Middle frontal gyrus (tissue), 1 donor: ENCODE results near the gene BUB1B.
A peak's percentile ranks its signal among the peaks of the same experiment; 100 is the strongest.
"Not testable (repeated sequence)": the region's sequence is repeated elsewhere in the genome, so short reads cannot be mapped to it uniquely, and the experiment has no call there.

Source experiments
- DNase-seq: peaks from one replicate; pipeline ENCODE4 v3.0.0-alpha.2; 2015; ENCODE audit warnings: low spot score; ENCODE audit errors: extremely low spot score

The BUB1B gene, protein sequence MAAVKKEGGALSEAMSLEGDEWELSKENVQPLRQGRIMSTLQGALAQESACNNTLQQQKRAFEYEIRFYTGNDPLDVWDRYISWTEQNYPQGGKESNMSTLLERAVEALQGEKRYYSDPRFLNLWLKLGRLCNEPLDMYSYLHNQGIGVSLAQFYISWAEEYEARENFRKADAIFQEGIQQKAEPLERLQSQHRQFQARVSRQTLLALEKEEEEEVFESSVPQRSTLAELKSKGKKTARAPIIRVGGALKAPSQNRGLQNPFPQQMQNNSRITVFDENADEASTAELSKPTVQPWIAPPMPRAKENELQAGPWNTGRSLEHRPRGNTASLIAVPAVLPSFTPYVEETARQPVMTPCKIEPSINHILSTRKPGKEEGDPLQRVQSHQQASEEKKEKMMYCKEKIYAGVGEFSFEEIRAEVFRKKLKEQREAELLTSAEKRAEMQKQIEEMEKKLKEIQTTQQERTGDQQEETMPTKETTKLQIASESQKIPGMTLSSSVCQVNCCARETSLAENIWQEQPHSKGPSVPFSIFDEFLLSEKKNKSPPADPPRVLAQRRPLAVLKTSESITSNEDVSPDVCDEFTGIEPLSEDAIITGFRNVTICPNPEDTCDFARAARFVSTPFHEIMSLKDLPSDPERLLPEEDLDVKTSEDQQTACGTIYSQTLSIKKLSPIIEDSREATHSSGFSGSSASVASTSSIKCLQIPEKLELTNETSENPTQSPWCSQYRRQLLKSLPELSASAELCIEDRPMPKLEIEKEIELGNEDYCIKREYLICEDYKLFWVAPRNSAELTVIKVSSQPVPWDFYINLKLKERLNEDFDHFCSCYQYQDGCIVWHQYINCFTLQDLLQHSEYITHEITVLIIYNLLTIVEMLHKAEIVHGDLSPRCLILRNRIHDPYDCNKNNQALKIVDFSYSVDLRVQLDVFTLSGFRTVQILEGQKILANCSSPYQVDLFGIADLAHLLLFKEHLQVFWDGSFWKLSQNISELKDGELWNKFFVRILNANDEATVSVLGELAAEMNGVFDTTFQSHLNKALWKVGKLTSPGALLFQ

GRCh38 chr15:40160689-40161688, at the start of gene BUB1B:
BUB1B (plus strand) TSS chr15:40161069; CDS start chr15:40161221, 152 bp downstream.
- peak; percentile 91 for DNase-seq

DNA sequence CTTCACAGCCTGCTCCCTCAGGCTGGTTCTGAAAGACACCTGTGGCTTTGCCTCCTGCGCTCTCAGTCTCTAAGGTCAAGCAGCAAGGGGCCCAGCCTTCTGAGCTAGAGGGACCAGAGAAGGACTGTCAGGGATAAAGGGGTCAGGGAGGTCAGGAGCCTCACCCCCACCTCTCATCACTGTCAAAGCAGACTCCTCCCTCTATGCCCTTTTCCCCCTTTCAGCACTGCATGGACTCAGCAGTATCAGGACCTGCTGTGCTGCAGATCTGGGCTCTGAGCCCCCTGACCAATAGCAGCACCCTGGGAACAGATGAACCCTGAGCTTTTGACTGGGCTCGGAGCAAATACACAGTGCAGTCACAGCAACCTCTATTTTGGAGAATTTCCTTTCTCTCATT, 49.0 kb upstream of the BUB1B start:
- no peak for DNase-seq

DNA sequence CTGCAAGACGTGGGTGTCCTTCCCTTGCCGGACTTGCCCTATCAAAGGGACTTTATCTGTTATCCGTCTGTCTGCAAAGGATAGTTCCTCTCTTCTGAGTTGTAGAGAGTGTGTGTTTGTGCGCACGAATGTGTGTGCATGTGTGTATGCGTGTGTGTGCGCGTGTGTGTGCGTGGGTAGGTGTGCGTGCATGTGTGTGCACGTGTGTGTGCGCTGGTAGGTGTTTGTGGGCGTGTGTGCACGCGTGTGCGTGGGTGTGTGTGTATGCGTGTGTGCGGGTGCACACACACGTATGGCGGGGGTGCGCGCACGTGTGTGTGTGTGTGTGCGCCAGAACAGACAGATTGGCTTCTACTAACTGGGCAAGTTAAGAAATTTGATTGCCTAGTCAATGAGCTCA, 48.1 kb upstream of the BUB1B start:
- DNase-seq = no peak

DNA sequence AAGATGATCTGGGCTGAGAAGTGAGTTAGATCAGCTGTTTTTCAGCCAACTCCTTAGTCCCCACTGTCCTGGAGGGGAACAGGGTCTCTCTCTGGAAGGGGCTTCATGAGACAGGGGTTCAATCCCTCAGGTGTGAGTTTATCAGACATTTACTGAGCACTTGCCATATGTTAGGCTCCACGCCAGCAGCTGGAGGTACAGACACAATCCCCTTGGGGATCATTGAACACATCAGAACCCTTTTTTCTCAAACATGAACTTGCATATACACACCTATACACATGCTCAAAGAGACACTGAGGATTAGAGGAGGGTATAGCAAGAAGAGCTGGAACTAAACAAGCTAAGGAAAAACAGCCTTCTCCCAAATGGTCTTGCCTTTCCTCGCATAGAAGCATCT, 46.7 kb upstream of the BUB1B start:
- no peak for DNase-seq

GRCh38 chr15:40115106-40115505, 45.8 kb upstream of the BUB1B start:
- not testable (repeated sequence) for DNase-seq

DNA sequence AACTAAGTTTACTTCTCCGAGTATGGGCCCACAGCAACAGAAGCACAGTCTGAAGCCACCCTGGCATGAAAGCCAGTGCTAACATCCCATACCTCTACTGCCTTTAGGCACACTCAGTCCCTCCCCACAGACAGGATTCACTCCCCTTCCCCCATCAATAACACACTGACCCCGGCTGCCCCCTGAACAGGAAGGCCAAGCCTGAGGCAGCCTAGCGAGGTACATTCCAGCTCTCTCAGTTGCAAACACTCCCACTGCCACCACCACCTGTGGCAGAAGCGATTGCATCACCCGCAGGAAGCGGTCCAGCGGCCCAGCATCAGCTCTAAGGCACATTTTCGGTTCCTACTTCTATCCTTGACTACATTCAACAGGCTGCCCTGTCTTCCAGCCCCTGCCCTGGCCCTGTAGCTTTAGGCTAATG, 45.2 kb upstream of the BUB1B start:
- DNase-seq = no peak

DNA sequence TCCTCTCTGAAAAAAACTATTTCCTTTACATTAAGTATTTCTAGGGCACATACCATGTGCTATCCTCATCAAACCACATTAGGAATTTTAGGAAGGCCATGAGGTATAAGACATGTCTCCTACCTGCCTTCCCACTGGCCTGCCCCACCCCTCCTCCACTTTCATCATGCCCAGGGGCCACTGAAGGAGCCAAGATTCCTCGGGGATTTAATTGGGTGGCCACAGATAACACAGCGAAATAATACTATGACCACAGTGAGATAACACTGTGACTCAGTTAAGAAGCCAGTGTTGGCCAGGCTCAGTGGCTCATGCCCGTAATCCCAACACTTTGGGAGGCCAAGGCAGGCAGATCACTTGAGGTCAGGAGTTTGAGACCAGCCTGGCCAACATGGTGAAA, 42.4 kb upstream of the BUB1B start:
- DNase-seq = no peak

GRCh38 chr15:40121911-40122638, 38.8 kb upstream of the BUB1B start:
- no peak for DNase-seq

DNA sequence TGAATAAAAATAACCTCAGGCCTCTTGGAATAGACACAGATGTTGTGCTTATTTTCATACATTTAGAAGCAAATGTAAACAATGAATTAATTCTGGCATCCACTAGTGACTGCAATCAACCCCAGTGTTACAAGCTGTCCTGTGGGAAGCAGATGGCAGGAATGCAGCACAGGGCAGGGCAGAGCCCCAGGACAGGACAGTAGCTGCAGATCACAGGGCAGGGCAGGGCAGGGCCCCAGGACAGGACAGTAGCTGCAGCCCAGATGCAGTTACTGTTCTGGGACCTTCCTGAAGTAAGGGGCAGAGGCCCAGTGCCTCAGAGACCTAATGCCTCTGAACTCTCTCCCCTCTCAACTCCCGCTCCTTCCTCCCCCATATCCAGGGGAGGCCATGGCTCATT, 37.9 kb upstream of the BUB1B start:
- not testable (repeated sequence) for DNase-seq

DNA sequence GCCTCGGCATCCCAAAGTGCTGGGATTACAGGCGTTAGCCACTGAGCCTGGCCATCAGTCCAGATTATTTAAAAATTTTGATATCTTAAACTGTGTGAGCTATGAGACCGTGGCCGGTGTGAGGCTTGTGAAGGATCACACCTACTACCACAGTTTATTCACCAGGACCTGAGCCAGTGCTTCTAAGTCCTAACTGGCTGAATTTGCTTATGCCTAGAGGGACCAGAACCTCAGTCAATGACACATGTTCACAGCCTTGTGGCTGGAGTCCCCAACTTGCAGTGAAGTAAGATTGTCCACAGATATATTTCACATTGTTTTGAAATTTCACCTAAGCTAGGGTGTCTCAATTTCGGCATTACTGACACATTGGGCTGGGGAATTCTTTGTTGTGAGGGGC, 37.0 kb upstream of the BUB1B start:
- DNase-seq = not testable (repeated sequence)

DNA sequence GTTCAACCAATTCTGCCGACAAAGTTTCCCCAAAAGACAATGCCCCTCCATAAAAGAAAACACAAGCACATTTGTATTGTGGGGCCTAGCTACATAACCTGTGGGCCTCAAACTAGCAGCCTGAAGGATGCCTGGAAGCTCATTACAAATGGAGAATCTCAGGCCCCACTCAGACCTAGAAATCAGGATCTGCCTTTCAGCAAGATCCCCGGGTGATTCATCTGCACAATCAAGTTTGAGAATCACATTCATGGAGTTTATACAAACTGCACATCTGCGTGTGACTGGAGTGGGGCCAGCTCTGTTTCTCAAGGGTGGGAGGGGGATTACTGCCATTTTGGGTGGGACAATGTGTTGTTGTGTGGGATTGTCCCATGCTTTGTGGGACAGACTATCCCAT, 36.5 kb upstream of the BUB1B start:
- DNase-seq = not testable (repeated sequence)

- DNase-seq = not testable (repeated sequence)
Observed at GRCh38 chr15:40124807-40125285, 36.0 kb upstream of the BUB1B start.

DNA sequence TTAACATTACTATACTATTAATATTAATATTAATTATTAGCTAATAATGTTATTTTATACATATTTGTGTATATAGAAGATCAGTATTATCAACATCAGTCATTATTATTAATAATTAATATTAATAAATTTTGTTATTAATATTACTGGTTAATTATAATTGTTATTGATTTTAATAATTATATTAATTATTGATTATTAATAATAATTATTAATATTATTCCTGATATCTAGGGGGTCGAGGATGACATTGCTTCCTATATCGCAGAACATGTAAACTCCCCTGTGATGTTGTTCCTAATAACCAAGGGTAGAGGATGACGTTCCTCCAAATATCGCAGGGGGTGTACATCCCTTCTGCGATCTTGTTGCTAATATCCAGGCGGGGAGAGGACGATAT, 34.9 kb upstream of the BUB1B start:
- no peak for DNase-seq

GRCh38 chr15:40128766-40129660, 31.9 kb upstream of the BUB1B start:
- no peak for DNase-seq

DNA sequence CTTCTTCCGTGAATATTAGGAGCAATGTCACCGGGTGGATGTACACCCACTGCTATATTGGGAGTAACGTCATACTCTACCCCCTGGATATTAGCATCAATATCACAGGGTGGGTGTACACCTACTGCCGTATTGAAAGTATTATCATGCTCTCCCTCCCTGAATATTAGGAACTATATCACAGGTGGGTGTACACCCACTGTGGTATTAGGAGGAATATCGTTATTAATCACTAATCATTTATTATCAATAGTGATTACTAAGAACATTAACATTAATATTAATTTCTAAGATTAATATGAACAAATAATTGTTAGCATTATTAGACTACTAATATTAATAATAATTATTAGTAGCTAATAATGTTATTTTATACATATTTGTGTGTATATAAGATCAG, 30.8 kb upstream of the BUB1B start:
- DNase-seq = no peak

GRCh38 chr15:40130799-40131502, 29.9 kb upstream of the BUB1B start:
- DNase-seq = no peak

- no peak for DNase-seq
Observed at GRCh38 chr15:40133544-40133943, 27.3 kb upstream of the BUB1B start.

GRCh38 chr15:40134885-40135284, 26.0 kb upstream of the BUB1B start:
- no peak for DNase-seq
